ENCODE measurements around the gene FRMD4A. TPM values are rescaled to one million over a fixed set of nuclear protein-coding genes. Genes with fewer than 3 reads are reported as not detected.

FRMD4A gene
- total RNA-seq, 1 experiment from 2014 or later, result 18.3 TPM

- intact Hi-C loops (cut with micrococcal nuclease; ENCODE audit: unreplicated experiment), result loop anchor here (1.0 to 10.0 kb wide), 2 partner anchors 12 to 191 kb away; no protein-coding TSS in a partner anchor
- ChIA-PET CTCF (interaction anchor here (0.5 to 0.6 kb wide), 2 partner anchors 139 to 490 kb away, joined by 3 read pairs; no protein-coding TSS in a partner anchor), POLR2A (ENCODE audit: unreplicated experiment) (interaction anchor here (0.7 to 0.8 kb wide), 2 partner anchors 52 to 1669 kb away, joined by 3 to 6 read pairs; no protein-coding TSS in a partner anchor)
- no TSS peak for BruUV-seq (replicated peaks)
- Histone ChIP-seq H3K9me3 (ENCODE audit: insufficient read depth, low read depth) (no peaks in the 10 kb centered on the region), H3K4me3 (peak overlapping the region; percentile 38; the same call in 1 of the 2 replicates), H3K27ac (peak overlapping the region; percentile 80), H3K36me3 (ENCODE audit: low read depth) (no peaks in the 10 kb centered on the region), H3K4me2 (peak overlapping the region; percentile 72), H3F3A (ENCODE audit: insufficient read depth, low read depth) (peaks cover 28% of the 10 kb centered on the region; the same call in 1 of the 2 replicates), H3K27me3 (ENCODE audit: insufficient read depth, low read depth) (no peaks in the 10 kb centered on the region), H2AFZ (no peak overlapping the region), H4K20me1 (ENCODE audit: insufficient read depth) (no peaks in the 10 kb centered on the region), H3K9me2 (ENCODE audit: insufficient read depth) (no peaks in the 10 kb centered on the region), H3K79me2 (ENCODE audit: low read depth) (no peaks in the 10 kb centered on the region), H3K4me1 (replicated peaks; ENCODE audit: insufficient read depth) (peaks cover 26% of the 10 kb centered on the region)
- TF ChIP-seq EZH2 (IDR thresholded peaks at IDR 0.05; ENCODE audit: low read depth) (no peak), CTCF (conservative IDR thresholded peaks at IDR 0.05) (no peak)
- peak; percentile 27 to 74 for DNase-seq
Measured at GRCh38 chr10:13893926-13894325, 436.8 kb downstream of the FRMD4A start.

GRCh38 chr10:13892871-13893270, 437.9 kb downstream of the FRMD4A start:
- TF ChIP-seq CTCF (conservative IDR thresholded peaks at IDR 0.05) (no peak), EZH2 (IDR thresholded peaks at IDR 0.05; ENCODE audit: low read depth) (no peak)
- intact Hi-C loops (cut with micrococcal nuclease; ENCODE audit: unreplicated experiment), result loop anchor here (10.0 kb wide), 1 partner anchor 192 kb away; no protein-coding TSS in a partner anchor
- H3F3A ChIP-seq (ENCODE audit: insufficient read depth, low read depth), result peaks cover 28% of the 10 kb centered on the region; the same call in 1 of the 2 replicates
- ChIA-PET CTCF (no interaction called here), POLR2A (ENCODE audit: unreplicated experiment) (no interaction called here)
- H2AFZ ChIP-seq, result no peak overlapping the region
- H3K9me3 ChIP-seq (ENCODE audit: insufficient read depth, low read depth), result no peaks in the 10 kb centered on the region
- no peak for DNase-seq
- H3K9me2 ChIP-seq (ENCODE audit: insufficient read depth), result no peaks in the 10 kb centered on the region
- peak overlapping the region; percentile 80 for H3K27ac ChIP-seq
- peak overlapping the region; percentile 72; the same call in 1 of the 2 replicates for H3K4me2 ChIP-seq
- no peak overlapping the region for H3K4me3 ChIP-seq
- no peaks in the 10 kb centered on the region for H3K27me3 ChIP-seq (ENCODE audit: insufficient read depth, low read depth)
- H3K4me1 ChIP-seq (replicated peaks; ENCODE audit: insufficient read depth), result peaks cover 26% of the 10 kb centered on the region
- H4K20me1 ChIP-seq (ENCODE audit: insufficient read depth), result no peaks in the 10 kb centered on the region
- no peaks in the 10 kb centered on the region for H3K36me3 ChIP-seq (ENCODE audit: low read depth)
- no peaks in the 10 kb centered on the region for H3K79me2 ChIP-seq (ENCODE audit: low read depth)
- BruUV-seq (replicated peaks), result no TSS peak

- POLR2A ChIA-PET (ENCODE audit: unreplicated experiment), result no interaction called here
- no peak for DNase-seq
- Histone ChIP-seq H3K4me2 (no peak overlapping the region), H2AFZ (no peak overlapping the region), H3K4me1 (replicated peaks; ENCODE audit: insufficient read depth) (peaks cover 33% of the 10 kb centered on the region), H3K27me3 (ENCODE audit: insufficient read depth, low read depth) (no peaks in the 10 kb centered on the region), H3K9me2 (ENCODE audit: insufficient read depth) (no peaks in the 10 kb centered on the region), H3K9me3 (ENCODE audit: insufficient read depth, low read depth) (no peaks in the 10 kb centered on the region), H4K20me1 (ENCODE audit: insufficient read depth) (no peaks in the 10 kb centered on the region), H3K79me2 (ENCODE audit: low read depth) (no peaks in the 10 kb centered on the region), H3K36me3 (ENCODE audit: low read depth) (no peaks in the 10 kb centered on the region), H3F3A (ENCODE audit: insufficient read depth, low read depth) (peaks cover 28% of the 10 kb centered on the region; the same call in 1 of the 2 replicates), H3K27ac (no peak overlapping the region), H3K4me3 (no peak overlapping the region)
- CTCF ChIA-PET, result no interaction called here
- TF ChIP-seq CTCF (conservative IDR thresholded peaks at IDR 0.05) (no peak), EZH2 (IDR thresholded peaks at IDR 0.05; ENCODE audit: low read depth) (no peak)
- no TSS peak for BruUV-seq (replicated peaks)
- intact Hi-C loops (cut with micrococcal nuclease; ENCODE audit: unreplicated experiment), result loop anchor here (10.0 kb wide), 1 partner anchor 193 kb away; no protein-coding TSS in a partner anchor
Measured at GRCh38 chr10:13892001-13892491, 438.7 kb downstream of the FRMD4A start.
